ENCODE measurements around the gene CDC25C.

- TF ChIP-seq EZH2 (IDR thresholded peaks at IDR 0.05) (no peak), POLR2AphosphoS5 (IDR thresholded peaks at IDR 0.05; ENCODE audit: borderline replicate concordance, low read depth, low read length) (no peak)
These were observed 7.5 kb upstream of the CDC25C start for GRCh38 chr5:138339091-138339456.

Measured in SK-N-MC (cell line).